Retinal pigment epithelial cell (primary cell): ENCODE measurements around the gene LAMB1.

ENCODE experiments used
- DNase-seq: peaks from one replicate; pipeline ENCODE4 v3.0.0-alpha.2; 2010; ENCODE audit warnings: low read depth
- H3K4me3 ChIP-seq: 2 replicates; pipeline ENCODE4 v1.5.1; 2011; ENCODE audit warnings: mild to moderate bottlenecking, low read length, control low read depth, moderate library complexity
- TF ChIP-seq, protein P1 (sequence below): conservative IDR thresholded peaks from 2 replicates; pipeline ENCODE4 v1.5.1; 2011; ENCODE audit warnings: low read depth, low read length, control low read depth, inconsistent platforms

LAMB1 gene

DNA sequence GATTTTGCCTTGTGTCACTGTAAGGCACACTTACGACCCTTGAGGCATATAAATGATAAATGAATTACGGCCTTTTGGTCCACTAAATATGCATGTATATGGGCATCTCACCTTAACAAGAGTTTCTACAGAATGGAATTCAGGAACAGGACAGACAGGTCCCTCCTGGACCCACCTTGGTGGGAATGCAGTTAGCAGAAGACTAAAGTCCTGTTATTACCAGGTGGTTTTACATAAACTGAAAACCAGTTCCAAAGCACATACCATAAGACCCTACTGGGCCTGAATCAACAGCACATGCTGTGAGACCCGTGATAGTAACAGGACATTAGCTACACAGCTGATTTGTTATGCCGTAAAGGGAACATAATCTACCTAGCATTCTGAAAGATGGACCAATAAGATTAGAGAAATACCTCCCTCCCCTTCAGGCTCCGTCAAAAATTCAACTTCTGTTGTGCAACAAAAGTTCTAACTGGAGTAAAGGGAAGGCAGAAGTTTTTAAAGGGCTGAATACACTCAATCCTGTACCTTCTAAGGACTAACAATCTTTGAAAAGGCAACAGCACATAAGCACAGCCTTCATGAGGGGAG is 24.0 kb downstream of the LAMB1 start:
- TF ChIP-seq, protein P1, sequence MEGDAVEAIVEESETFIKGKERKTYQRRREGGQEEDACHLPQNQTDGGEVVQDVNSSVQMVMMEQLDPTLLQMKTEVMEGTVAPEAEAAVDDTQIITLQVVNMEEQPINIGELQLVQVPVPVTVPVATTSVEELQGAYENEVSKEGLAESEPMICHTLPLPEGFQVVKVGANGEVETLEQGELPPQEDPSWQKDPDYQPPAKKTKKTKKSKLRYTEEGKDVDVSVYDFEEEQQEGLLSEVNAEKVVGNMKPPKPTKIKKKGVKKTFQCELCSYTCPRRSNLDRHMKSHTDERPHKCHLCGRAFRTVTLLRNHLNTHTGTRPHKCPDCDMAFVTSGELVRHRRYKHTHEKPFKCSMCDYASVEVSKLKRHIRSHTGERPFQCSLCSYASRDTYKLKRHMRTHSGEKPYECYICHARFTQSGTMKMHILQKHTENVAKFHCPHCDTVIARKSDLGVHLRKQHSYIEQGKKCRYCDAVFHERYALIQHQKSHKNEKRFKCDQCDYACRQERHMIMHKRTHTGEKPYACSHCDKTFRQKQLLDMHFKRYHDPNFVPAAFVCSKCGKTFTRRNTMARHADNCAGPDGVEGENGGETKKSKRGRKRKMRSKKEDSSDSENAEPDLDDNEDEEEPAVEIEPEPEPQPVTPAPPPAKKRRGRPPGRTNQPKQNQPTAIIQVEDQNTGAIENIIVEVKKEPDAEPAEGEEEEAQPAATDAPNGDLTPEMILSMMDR = no peak
- no peak for DNase-seq
- H3K4me3 ChIP-seq = no peak overlapping the region

DNA sequence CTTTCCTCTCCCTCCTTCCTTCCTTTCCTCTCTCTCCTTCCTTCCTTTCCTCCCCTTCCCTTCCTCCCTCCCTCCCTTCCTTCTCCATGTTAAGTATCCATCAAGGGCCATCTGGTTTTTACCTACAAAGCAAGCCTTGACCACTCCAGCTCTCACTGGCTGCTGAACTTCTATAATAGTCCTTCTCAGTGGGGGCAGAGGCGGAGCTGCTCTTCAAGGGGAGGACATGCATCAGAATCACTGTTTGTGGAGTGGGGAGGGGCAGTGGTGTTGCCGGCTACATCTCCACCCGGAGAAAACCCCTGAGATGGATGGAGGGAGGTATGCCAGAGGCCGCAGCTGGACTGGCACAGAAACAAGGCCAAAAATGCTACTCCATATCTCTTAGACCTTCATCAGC is 25.9 kb downstream of the LAMB1 start:
- TF ChIP-seq, protein P1 = no peak
- no peak for DNase-seq
- no peak overlapping the region for H3K4me3 ChIP-seq

DNA sequence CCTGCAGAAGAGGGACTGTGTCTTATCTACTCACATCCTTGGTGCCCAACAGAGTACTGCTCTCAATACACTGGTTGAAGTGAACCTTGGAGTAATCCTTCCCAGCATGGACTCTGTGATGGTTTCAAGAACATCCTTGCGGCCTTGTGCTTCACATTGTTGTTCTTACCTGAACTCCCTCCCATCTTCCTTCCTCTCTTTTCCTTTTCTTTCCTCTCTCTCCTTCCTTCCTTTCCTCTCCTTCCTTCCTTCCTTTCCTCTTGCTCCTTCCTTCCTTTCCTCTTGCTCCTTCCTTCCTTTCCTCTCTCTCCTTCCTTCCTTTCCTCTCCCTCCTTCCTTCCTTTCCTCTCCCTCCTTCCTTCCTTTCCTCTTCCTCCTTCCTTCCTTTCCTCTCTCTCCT is 26.3 kb downstream of the LAMB1 start:
- TF ChIP-seq, protein P1 = no peak

DNA sequence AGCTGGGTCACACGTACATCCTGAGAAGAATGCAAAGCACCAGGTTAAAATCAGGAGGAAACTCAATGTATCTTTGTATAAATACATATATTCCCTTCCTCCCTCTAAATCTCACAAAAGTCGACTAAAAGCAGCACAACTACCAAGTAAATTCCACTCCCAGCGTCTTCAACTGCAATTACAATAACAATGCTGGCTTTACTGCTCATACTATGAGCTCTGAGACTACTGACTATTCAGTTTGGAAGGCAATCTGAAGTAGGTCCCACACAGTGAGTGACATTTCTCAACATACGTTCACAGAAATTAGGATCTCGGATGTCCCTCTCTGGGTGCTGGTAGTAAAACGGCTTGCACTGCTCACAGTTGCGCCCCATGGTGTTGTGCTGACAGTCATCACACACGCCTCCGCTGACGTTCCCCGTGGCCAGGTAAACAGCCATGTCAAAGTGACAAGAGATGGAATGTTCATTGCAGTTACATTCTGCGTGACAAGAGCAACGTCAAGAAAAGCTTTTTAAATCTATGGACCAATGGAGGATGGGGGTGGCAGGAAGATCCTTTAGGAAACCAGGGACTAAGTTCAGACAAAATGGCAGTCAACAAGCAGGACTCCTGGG is 27.5 kb downstream of the LAMB1 start:
- no peak for DNase-seq
- TF ChIP-seq, protein P1 = no peak
- H3K4me3 ChIP-seq = no peak overlapping the region

More for the DNA sequence above, 26.3 kb downstream of the LAMB1 start:
- DNase-seq = no peak
- H3K4me3 ChIP-seq = no peak overlapping the region

DNA sequence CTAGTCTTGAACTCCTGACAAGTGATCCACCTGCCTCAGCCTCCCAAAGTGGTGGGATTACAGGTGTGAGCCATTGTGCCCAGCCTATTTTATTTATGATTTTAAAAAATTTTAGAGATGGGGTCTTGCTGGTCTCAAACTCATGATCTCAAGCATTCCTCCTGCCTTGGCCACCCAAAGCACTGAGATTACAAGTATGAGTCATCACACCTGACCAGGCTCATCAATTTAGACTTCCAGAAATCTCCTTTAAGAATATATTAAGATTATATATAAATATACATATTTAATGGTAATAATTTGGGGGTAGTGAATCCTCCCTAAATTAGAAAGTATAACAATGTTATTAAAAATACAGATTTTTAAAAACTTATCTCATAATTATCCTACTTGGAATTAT is 29.1 kb downstream of the LAMB1 start:
- no peak overlapping the region for H3K4me3 ChIP-seq
- DNase-seq = no peak
- TF ChIP-seq, protein P1 = no peak

DNA sequence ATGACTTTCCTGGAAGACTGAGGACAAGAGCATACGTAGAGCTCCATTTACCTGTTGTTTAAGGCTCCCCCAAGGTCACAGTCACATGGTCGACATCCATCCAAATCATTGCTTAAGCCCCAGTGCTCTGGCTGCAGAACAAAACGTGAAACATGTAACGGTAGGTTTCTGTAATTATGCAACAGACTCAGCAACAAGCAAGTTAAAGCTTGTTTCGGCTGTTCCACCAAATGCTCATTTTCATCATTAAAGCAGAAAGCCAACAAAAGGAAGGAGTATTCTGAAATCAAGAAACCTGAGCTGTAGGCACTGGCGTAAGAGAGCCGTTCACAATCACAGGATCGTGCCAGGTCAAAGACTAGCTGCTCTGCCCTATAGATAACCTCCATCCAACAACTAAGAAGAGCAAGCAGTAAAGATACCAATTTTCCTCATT is 30.0 kb downstream of the LAMB1 start:
- no peak overlapping the region for H3K4me3 ChIP-seq
- TF ChIP-seq, protein P1 = no peak
- DNase-seq = no peak

DNA sequence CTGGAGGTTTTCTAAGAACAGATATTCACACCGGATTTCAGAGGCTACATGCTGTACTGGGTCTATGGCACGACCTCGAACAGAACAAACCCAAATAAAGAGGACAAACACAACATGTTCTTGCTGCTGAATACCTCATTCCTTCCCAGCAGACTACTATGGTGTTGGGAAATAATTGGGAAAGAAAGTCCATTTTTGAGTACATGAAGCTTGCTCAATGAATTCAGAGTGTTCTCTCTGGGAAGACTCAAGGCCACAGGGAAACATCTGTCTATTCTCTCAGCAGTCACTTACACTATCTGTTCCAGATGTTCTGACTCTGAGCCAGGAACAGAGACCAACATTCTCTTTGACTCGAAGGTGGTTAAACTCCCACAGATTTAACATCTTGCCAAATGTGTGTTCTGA is 30.9 kb downstream of the LAMB1 start:
- DNase-seq = no peak
- TF ChIP-seq, protein P1 = no peak
- H3K4me3 ChIP-seq = no peak overlapping the region
